Measurements from ENCODE around the gene MYL5.

GRCh38 chr4:679629-680028 lies 5.3 kb downstream of the MYL5 start:
- no peak for TF ChIP-seq POLR2A (IDR thresholded peaks at IDR 0.05; ENCODE audit: low read length)
- no peak for TF ChIP-seq GATA1 (IDR thresholded peaks at IDR 0.05; ENCODE audit: low read depth, low read length)

Measured in erythroblast (primary cell).